Nephron (organoid): Measurements from ENCODE around the gene TBXAS1.

ENCODE experiments used
- H3K27ac Mint-ChIP-seq, 3 experiments: 2 replicates each; pipeline ENCODE4 v1.8.0; 2020; ENCODE audit warnings: mixed read lengths in 3 of 3, mild to moderate bottlenecking in 2 of 3, moderate library complexity in 1 of 3
- H3K27me3 Mint-ChIP-seq: 2 replicates; pipeline ENCODE4 v1.8.0; 2021; ENCODE audit warnings: low read depth, mild to moderate bottlenecking, moderate library complexity, mixed read lengths
- H3K36me3 Mint-ChIP-seq: 2 replicates; pipeline ENCODE4 v1.8.0; 2020; ENCODE audit warnings: low read depth, mixed read lengths
- H3K4me1 Mint-ChIP-seq: 2 replicates; pipeline ENCODE4 v1.8.0; 2020; ENCODE audit warnings: mixed read lengths
- H3K4me3 Mint-ChIP-seq, 3 experiments: 2 replicates each; pipeline ENCODE4 v1.8.0; 2020; ENCODE audit warnings: mild to moderate bottlenecking in 3 of 3, mixed read lengths in 3 of 3, moderate library complexity in 2 of 3
- H3K9me3 Mint-ChIP-seq: 2 replicates; pipeline ENCODE4 v1.8.0; 2020; ENCODE audit warnings: mixed read lengths
- TF ChIP-seq, protein P1 (sequence below), 3 experiments: fragments of 200-600 bp; sonication (generic); IDR thresholded peaks; one replicate each; pipeline ENCODE4 v1.5.0; 2021; ENCODE audit warnings: antibody characterized with exemption in 3 of 3; ENCODE audit not compliant: unreplicated experiment in 3 of 3

The TBXAS1 gene

DNA sequence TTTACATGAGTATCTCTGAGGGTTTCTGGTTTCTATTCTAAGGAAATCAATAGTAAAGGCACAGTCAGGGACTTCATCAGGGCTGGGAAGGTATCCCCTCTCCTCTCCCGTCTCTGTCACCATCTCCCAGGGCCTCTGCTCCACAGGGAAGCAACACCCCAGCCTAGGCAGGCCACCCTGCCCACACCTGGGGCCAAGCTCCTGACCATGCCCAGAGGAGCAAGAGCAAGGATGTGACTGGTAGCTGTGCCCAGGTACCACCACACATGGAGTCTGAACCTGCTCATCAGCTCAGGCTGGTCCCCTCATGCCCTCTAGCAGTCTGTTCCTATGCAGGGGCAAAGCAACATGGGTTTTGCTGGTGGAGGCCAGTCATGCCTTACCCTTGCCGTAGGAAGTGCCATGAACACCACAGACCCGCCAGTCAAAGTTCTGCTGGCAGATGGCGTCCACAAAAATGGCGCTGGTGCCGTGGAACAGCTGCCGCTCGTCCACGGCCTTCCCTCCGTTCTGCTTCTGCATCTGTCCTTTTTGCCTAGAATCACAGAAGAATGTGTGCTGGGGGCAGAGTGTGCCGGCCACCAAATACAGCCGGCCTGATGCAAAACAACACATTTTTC is 196.9 kb downstream of the TBXAS1 start:
- Mint-ChIP-seq H3K36me3 (no peaks in the 10 kb centered on the region), H3K27me3 (peaks cover 12% of the 10 kb centered on the region), H3K4me3 (no peak overlapping the region), H3K27ac (no peak overlapping the region), H3K4me1 (no peaks in the 10 kb centered on the region), H3K9me3 (no peaks in the 10 kb centered on the region)
- TF ChIP-seq, protein P1, sequence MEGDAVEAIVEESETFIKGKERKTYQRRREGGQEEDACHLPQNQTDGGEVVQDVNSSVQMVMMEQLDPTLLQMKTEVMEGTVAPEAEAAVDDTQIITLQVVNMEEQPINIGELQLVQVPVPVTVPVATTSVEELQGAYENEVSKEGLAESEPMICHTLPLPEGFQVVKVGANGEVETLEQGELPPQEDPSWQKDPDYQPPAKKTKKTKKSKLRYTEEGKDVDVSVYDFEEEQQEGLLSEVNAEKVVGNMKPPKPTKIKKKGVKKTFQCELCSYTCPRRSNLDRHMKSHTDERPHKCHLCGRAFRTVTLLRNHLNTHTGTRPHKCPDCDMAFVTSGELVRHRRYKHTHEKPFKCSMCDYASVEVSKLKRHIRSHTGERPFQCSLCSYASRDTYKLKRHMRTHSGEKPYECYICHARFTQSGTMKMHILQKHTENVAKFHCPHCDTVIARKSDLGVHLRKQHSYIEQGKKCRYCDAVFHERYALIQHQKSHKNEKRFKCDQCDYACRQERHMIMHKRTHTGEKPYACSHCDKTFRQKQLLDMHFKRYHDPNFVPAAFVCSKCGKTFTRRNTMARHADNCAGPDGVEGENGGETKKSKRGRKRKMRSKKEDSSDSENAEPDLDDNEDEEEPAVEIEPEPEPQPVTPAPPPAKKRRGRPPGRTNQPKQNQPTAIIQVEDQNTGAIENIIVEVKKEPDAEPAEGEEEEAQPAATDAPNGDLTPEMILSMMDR (IDR thresholded peaks at IDR 0.05; ENCODE audit: unreplicated experiment in 3 of 3): no peak

DNA sequence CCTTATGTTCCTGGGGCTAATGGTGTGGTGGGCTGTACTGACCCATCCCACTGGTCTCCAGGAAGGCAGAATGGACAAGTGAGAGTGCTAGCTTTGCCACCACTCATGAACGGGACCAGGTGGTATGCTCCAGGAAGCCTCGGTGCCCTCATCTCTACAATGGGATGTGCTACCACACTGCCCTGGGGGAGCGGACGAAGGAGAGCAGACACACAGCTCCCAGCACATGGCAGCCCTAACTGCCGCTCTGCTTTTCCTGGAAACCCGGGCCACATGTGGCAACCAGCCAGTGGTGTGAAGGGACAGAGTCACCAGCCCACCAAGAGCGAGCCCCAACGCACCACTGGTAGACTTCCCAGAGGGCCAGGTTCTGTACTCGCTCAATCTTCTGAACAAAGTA is 197.9 kb downstream of the TBXAS1 start:
- Mint-ChIP-seq H3K4me3 (no peak overlapping the region), H3K27ac (no peak overlapping the region), H3K9me3 (no peaks in the 10 kb centered on the region), H3K4me1 (no peaks in the 10 kb centered on the region), H3K27me3 (peaks cover 12% of the 10 kb centered on the region), H3K36me3 (no peaks in the 10 kb centered on the region)
- TF ChIP-seq, protein P1 (IDR thresholded peaks at IDR 0.05; ENCODE audit: unreplicated experiment in 3 of 3): no peak

DNA sequence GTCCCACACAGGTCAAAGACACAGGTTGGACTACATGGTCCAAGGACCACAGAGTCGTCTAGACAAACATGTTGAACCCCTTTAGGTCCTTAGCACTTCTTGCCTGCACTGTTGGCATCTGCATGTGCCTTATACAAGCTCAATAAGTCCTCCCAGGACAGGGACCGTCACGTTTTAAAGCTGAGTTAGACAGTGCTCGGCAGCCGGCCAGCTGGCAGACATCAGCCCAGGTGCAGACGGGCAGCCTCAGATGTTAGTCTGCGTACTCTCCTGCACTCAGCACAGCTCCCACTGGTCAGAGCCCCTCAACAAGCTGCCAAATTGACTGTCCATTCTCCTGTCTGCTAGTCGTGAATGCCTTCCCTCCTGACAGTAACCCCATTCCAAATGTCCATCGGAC is 198.8 kb downstream of the TBXAS1 start:
- no peak overlapping the region for H3K4me3 Mint-ChIP-seq
- TF ChIP-seq, protein P1 (IDR thresholded peaks at IDR 0.05; ENCODE audit: unreplicated experiment in 3 of 3): no peak
- H3K27me3 Mint-ChIP-seq: peaks cover 12% of the 10 kb centered on the region
- no peak overlapping the region for H3K27ac Mint-ChIP-seq
- no peaks in the 10 kb centered on the region for H3K4me1 Mint-ChIP-seq
- no peaks in the 10 kb centered on the region for H3K36me3 Mint-ChIP-seq
- no peaks in the 10 kb centered on the region for H3K9me3 Mint-ChIP-seq

DNA sequence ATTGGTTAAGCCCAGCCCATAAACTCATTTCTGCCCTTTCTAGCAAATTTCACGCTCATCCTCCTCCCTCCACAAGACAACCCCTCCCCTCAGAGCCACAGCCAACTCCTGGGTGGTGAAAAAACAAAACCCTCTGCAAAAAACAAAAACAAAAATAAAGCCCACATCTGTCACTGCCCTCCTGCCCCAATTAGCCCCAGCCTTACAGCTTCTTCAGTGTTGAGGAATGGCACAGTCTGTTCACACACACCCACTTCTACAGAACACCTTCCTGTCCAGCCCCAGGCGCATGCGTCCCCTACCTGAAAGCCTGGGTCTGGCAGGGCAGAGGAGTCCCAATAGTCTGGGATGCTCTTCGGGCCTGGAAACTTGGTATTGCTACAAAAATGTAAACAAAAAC is 199.2 kb downstream of the TBXAS1 start:
- H3K27ac Mint-ChIP-seq: no peak overlapping the region
- no peaks in the 10 kb centered on the region for H3K4me1 Mint-ChIP-seq
- H3K36me3 Mint-ChIP-seq: no peaks in the 10 kb centered on the region
- TF ChIP-seq, protein P1 (IDR thresholded peaks at IDR 0.05; ENCODE audit: unreplicated experiment in 3 of 3): no peak
- H3K9me3 Mint-ChIP-seq: no peaks in the 10 kb centered on the region
- H3K27me3 Mint-ChIP-seq: peaks cover 12% of the 10 kb centered on the region
- H3K4me3 Mint-ChIP-seq: no peak overlapping the region

DNA sequence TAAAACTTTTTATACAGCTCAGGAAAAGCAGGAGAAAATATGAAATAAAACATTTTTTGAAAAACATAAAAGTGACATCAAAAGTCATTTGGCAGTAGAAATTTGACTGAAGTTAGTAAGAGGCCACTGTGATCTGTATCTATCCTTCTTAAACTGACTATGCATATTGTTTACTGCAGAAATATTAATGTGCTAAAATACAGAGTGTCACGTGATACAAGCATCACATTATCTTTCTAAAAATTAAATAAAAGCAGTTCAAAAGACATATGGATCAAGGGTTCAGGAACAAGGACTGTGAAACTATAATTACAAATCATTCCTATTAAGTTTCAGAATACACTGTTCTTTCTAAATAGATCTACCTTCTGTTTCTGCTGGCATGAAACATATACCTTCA is 200.0 kb downstream of the TBXAS1 start:
- Mint-ChIP-seq H3K27me3 (peaks cover 12% of the 10 kb centered on the region), H3K36me3 (no peaks in the 10 kb centered on the region), H3K4me1 (no peaks in the 10 kb centered on the region), H3K9me3 (no peaks in the 10 kb centered on the region), H3K4me3 (no peak overlapping the region), H3K27ac (no peak overlapping the region)
- TF ChIP-seq, protein P1 (IDR thresholded peaks at IDR 0.05; ENCODE audit: unreplicated experiment in 3 of 3): no peak

DNA sequence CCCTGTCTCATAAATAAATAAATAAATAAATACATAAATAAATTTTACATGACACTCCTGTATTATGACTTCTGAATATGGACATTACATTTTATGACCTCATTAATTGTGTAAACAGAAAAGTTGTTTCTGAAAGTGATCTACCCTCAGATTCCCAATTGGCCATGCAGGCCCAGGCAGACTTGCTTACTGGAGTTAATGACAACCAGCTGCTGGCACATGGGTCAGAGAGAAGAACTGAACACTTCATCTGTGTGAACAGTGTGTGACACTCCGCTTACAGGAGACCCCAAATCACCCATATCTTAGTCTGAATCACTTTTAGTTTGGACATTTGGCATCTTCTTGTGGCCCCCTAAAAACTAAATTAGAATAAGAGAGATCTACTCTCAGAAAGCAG is 202.3 kb downstream of the TBXAS1 start:
- Mint-ChIP-seq H3K36me3 (no peaks in the 10 kb centered on the region), H3K9me3 (no peaks in the 10 kb centered on the region), H3K27me3 (peaks cover 8% of the 10 kb centered on the region), H3K4me3 (no peak overlapping the region), H3K4me1 (no peaks in the 10 kb centered on the region), H3K27ac (no peak overlapping the region)
- TF ChIP-seq, protein P1 (IDR thresholded peaks at IDR 0.05; ENCODE audit: unreplicated experiment in 3 of 3): no peak
